Measurements from ENCODE around the gene NCDN. TPM values are rescaled to one million over a fixed set of nuclear protein-coding genes. Genes with fewer than 3 reads are reported as not detected.

Gene NCDN
- total RNA-seq, 1 donor from 2014 or later: 24.5 TPM

DNA sequence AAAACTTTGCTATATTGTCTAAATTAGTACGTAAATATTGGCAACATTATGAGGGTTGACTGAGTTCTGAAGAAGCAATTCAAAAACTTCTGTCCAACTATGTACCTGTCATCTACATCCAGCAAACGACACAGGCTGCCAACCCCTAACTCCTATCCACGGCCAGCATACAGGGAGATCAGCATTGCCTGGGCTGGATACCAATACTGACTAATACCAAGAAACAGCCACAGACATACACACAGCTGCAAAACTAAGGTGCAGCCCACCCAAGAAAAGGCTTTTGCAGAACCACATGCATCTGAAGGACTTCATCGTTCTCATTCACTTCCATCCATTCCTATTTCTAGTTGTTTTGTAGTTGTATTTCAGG, 2.4 kb upstream of the NCDN start:
- H3K4me3 ChIP-seq (ENCODE audit: low read depth, low read length): no peak overlapping the region

DNA sequence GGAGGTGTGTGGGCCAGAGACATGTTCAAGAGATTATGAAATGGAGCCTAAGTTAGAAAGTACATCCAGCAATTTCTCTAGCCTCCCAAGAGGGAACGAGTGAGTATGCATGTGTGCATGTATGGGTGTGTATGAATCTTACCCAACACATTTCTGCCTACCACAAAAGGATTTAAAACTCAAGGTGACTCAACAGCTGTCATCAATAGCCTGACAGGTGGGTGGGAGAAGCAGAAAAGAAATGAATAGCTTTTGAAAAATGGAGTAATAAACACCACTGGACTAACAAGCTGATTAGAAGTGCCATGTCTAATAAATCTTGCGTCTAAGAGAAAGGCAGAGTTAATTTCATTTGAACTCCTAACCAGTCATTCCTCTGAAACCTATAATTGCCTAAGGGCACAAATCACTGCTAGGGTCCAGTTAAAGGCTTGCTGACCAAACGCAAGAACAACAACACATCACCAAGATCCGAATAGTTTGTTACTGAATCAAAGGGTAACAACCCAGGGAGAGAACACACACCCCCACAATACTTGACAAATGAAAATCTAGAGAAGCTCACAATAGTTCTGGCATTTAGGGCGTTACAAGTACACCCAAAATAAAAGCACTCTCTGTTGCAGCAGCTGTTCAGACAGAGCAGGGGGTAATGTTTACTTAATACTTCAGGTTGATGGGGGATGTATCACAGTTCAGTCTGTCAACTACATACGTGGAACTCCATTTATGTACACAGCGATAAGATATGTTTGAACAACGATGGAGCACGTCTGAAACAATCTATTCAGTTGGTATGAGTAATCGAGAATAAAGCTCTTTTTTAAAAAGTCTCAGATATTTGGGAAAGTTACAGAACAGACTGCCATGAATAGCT, 1.8 kb upstream of the NCDN start:
- TF ChIP-seq, protein P1, sequence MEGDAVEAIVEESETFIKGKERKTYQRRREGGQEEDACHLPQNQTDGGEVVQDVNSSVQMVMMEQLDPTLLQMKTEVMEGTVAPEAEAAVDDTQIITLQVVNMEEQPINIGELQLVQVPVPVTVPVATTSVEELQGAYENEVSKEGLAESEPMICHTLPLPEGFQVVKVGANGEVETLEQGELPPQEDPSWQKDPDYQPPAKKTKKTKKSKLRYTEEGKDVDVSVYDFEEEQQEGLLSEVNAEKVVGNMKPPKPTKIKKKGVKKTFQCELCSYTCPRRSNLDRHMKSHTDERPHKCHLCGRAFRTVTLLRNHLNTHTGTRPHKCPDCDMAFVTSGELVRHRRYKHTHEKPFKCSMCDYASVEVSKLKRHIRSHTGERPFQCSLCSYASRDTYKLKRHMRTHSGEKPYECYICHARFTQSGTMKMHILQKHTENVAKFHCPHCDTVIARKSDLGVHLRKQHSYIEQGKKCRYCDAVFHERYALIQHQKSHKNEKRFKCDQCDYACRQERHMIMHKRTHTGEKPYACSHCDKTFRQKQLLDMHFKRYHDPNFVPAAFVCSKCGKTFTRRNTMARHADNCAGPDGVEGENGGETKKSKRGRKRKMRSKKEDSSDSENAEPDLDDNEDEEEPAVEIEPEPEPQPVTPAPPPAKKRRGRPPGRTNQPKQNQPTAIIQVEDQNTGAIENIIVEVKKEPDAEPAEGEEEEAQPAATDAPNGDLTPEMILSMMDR (IDR thresholded peaks at IDR 0.05; ENCODE audit: insufficient read depth, low read length, poor library complexity, severe bottlenecking): no peak
- no peak for DNase-seq (ENCODE audit: low read depth)
- Histone ChIP-seq H3K36me3 (ENCODE audit: control insufficient read depth, insufficient read depth, low read length) (no peaks in the 10 kb centered on the region), H3K4me3 (ENCODE audit: low read depth, low read length) (peak overlapping the region; percentile 80), H3K27me3 (ENCODE audit: control insufficient read depth, insufficient read depth, low read length) (no peaks in the 10 kb centered on the region)

More for the DNA sequence above, 2.4 kb upstream of the NCDN start:
- no peak for DNase-seq (ENCODE audit: low read depth)
- TF ChIP-seq, protein P1 (IDR thresholded peaks at IDR 0.05; ENCODE audit: insufficient read depth, low read length, poor library complexity, severe bottlenecking): no peak
- Histone ChIP-seq H3K27me3 (ENCODE audit: control insufficient read depth, insufficient read depth, low read length) (no peaks in the 10 kb centered on the region), H3K36me3 (ENCODE audit: control insufficient read depth, insufficient read depth, low read length) (no peaks in the 10 kb centered on the region)

DNA sequence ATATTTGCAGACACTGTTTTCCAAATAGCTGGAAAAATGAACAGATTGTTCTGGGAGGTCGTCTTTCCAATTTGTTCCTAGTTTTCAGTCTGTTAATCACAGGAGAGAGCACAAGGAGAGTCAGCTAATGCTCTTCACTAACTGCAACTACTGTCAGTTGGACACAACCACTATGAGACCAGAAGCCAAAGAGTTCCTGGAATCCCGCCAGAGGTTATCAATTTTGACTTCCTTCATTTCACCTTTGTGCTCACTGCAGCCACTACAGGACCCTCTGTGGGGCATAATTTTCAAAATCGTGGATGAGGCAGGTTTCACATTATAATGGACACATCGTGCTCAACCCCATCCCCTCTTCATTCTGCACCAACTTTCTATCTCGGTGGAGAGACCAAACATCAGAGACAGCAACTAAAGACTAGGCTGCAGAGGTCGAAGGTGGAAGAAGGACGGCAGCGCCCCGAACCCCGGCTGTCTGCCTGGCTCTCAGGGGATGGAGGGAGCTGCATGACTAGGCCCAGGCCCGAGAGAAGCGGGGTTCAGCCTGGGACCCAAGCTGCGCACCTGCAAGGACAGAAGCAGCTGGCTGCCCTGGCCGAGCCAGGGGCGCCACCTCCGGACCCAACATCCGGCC, 998 bp upstream of the NCDN start:
- DNase-seq (ENCODE audit: low read depth): no peak
- TF ChIP-seq, protein P1 (IDR thresholded peaks at IDR 0.05; ENCODE audit: insufficient read depth, low read length, poor library complexity, severe bottlenecking): no peak
- Histone ChIP-seq H3K4me3 (ENCODE audit: low read depth, low read length) (peak overlapping the region; percentile 80), H3K27me3 (ENCODE audit: control insufficient read depth, insufficient read depth, low read length) (no peaks in the 10 kb centered on the region), H3K36me3 (ENCODE audit: control insufficient read depth, insufficient read depth, low read length) (no peaks in the 10 kb centered on the region)

DNA sequence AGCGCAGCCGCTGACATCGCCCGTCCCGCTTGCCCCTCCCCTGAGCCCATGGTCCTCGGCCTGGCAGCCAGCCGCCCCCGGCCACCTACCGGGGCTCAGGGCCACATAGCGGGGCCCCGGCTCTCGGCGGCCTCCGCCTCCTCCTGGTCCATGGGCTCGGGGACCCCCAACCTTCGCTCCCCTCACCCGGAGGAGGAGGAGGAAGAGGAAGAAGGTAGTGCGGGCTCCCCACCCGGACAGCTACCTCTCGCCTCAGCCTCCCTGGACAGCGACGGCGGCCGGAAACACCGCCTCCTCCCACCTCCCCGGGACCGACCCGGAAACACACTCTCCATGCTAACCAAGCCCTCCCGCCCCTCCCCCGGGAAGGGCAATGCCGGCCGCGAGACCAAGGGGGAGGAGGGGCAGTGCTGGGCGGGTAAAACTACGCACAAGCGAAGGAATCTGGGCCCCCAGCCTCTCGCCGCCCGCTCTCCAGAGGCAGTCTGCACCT, 435 bp upstream of the NCDN start, which contains the start of gene KIAA0319L:
TSS of gene KIAA0319L (minus strand) at position 286 of the 493 bp plus-strand sequence. CDS start 2,912 bp downstream, outside the sequence.
- H3K4me3 ChIP-seq (ENCODE audit: low read depth, low read length): peak within 1 kb of the TSS; percentile 80
- no peak for DNase-seq (ENCODE audit: low read depth)

DNA sequence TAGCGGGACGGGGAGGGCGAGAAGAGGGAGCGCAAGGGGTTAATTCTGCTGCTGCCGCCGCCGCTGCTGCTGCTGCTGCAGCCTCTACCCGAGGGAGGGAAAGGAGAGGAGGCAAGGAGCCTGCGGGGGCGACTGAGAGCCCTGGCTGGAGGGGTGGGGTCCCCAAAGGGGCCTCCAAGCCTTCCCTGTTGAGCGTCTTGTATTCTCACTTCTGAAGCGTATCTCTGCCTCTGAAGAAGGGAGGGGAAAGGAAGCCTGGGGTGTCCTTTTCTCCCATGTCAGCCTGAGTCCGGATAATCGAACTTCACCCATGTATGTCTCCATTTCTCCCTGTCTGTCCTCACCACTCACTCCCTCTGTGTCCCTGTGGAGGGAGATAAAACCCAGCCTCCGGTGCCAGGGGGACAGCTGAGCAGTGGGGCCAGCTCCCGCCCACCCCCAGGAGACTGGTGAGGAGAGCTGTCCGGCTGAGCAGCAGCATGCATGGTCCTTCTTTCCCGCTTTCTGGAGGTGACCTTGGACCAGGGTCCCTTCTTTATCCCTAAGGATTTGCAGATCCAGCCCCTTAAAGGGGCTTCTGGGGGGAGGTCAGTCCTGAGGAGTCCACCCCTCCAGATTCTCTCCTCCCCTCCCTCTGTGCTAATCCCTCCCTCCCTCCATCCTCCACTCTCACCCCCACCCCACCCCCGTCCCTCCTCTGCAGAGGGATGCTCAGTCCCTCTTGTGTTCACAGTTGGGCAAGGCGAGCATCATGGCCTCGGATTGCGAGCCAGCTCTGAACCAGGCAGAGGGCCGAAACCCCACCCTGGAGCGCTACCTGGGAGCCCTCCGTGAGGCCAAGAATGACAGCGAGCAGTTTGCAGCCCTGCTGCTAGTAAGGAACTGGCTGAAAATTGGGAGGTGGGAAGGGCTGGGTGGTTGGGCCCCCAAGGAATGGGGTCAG, 1.0 kb downstream of the NCDN start:
- no peak for DNase-seq (ENCODE audit: low read depth)
- no peaks in the 10 kb centered on the region for H3K36me3 ChIP-seq (ENCODE audit: control insufficient read depth, insufficient read depth, low read length)
- no peaks in the 10 kb centered on the region for H3K27me3 ChIP-seq (ENCODE audit: control insufficient read depth, insufficient read depth, low read length)
- H3K4me3 ChIP-seq (ENCODE audit: low read depth, low read length): peak overlapping the region; percentile 80
- TF ChIP-seq, protein P1 (IDR thresholded peaks at IDR 0.05; ENCODE audit: insufficient read depth, low read length, poor library complexity, severe bottlenecking): no peak

More for the DNA sequence above, 435 bp upstream of the NCDN start, which contains the start of gene KIAA0319L:
- no peaks in the 10 kb centered on the region for H3K27me3 ChIP-seq (ENCODE audit: control insufficient read depth, insufficient read depth, low read length)
- TF ChIP-seq, protein P1 (IDR thresholded peaks at IDR 0.05; ENCODE audit: insufficient read depth, low read length, poor library complexity, severe bottlenecking): no peak
- H3K36me3 ChIP-seq (ENCODE audit: control insufficient read depth, insufficient read depth, low read length): no peaks in the 10 kb centered on the region
